GM19372 (cell line): Measurements from ENCODE around the gene LCE1F.

ENCODE experiments used
- ATAC-seq: cut with Tn5 transposase; IDR thresholded peaks from one replicate; pipeline ENCODE4 v1.9.1; 2021; ENCODE audit warnings: mild to moderate bottlenecking, low read depth, moderate library complexity; ENCODE audit not compliant: unreplicated experiment

Gene LCE1F

GRCh38 chr1:152774875-152775274, at the start of gene LCE1F:
TSS of gene LCE1F (plus strand) at chr1:152775140. CDS start at chr1:152776372, 1,232 bp downstream.
- no peak for ATAC-seq

- no peak for ATAC-seq
These were observed 49.7 kb upstream of the LCE1F start for GRCh38 chr1:152725261-152725660.

- no peak for ATAC-seq
These were observed 46.0 kb upstream of the LCE1F start for GRCh38 chr1:152728986-152729385.

GRCh38 chr1:152735648-152736047, 39.3 kb upstream of the LCE1F start:
- ATAC-seq: no peak

- ATAC-seq: no peak
These were observed 36.9 kb upstream of the LCE1F start for GRCh38 chr1:152737997-152738396.

GRCh38 chr1:152739841-152740240, 35.1 kb upstream of the LCE1F start:
- no peak for ATAC-seq

- ATAC-seq: no peak
These were observed 33.3 kb upstream of the LCE1F start for GRCh38 chr1:152741656-152742055.

GRCh38 chr1:152743371-152744145, 31.4 kb upstream of the LCE1F start:
- no peak for ATAC-seq

GRCh38 chr1:152745289-152745704, 29.6 kb upstream of the LCE1F start:
- ATAC-seq: no peak

GRCh38 chr1:152745765-152746444, 29.0 kb upstream of the LCE1F start:
- no peak for ATAC-seq

- ATAC-seq: no peak
These were observed 27.1 kb upstream of the LCE1F start for GRCh38 chr1:152747831-152748230.

GRCh38 chr1:152752225-152752624, 22.7 kb upstream of the LCE1F start:
- ATAC-seq: no peak

GRCh38 chr1:152753586-152753985, 21.4 kb upstream of the LCE1F start:
- ATAC-seq: no peak

GRCh38 chr1:152756872-152757271, 18.1 kb upstream of the LCE1F start:
- ATAC-seq: no peak

- no peak for ATAC-seq
These were observed 17.2 kb upstream of the LCE1F start, which contains the start of gene KPRP for GRCh38 chr1:152757747-152758146. TSS of gene KPRP (plus strand) at chr1:152758025. CDS start at chr1:152759589, 1,564 bp downstream.

- ATAC-seq: no peak
These were observed 16.3 kb upstream of the LCE1F start for GRCh38 chr1:152758636-152759035.

- ATAC-seq: no peak
These were observed 15.3 kb upstream of the LCE1F start for GRCh38 chr1:152759453-152760173.

- no peak for ATAC-seq
These were observed 14.3 kb upstream of the LCE1F start for GRCh38 chr1:152760551-152761190.

GRCh38 chr1:152761609-152762213, 13.2 kb upstream of the LCE1F start:
- ATAC-seq: no peak

GRCh38 chr1:152768847-152769533, 6.0 kb upstream of the LCE1F start:
- no peak for ATAC-seq
